HEK293 (cell line): ENCODE data around the gene DSG2.

ENCODE experiments used
- CTCF ChIA-PET: fragments of 350-600 bp; formaldehyde crosslinking; extraction: SDS; loops from one replicate; lab custom pipeline; 2021; ENCODE audit warnings: antibody characterized with exemption; lab: Yijun Ruan, JAX
- POLR2A ChIA-PET: fragments of 300-600 bp; formaldehyde crosslinking; extraction: SDS; loops from one replicate; lab custom pipeline; 2020; ENCODE audit warnings: antibody characterized with exemption, inconsistent platforms; lab: Yijun Ruan, JAX
- H3K27ac ChIP-seq: fragments of 200-500 bp; sonication (Bioruptor generic); 2 replicates; pipeline ENCODE4 v1.5.1; 2014; ENCODE audit warnings: low read depth, low read length, control low read depth, inconsistent platforms; ENCODE audit errors: extremely low read depth
- H3K36me3 ChIP-seq, 2 experiments: fragments of 200-500 bp in 1 of 2; sonication (Bioruptor generic) in 1 of 2; 1 replicate in 1 of 2; 2 replicates in 1 of 2; pipeline ENCODE4 v1.5.1; 2014 to 2017; ENCODE audit warnings: inconsistent platforms in 2 of 2, low read length in 2 of 2; ENCODE audit not compliant: control insufficient read depth in 2 of 2, insufficient read depth in 1 of 2
- H3K4me1 ChIP-seq: fragments of 200-500 bp; sonication (Bioruptor generic); 2 replicates; pipeline ENCODE4 v1.5.1; 2014; ENCODE audit warnings: mild to moderate bottlenecking, low read length, inconsistent platforms; ENCODE audit not compliant: control insufficient read depth, insufficient read depth
- H3K4me3 ChIP-seq: 2 replicates; pipeline ENCODE4 v1.5.1; 2011; ENCODE audit warnings: low read depth, mild to moderate bottlenecking, control low read depth, low read length, moderate library complexity
- H3K9me3 ChIP-seq: fragments of 200-500 bp; sonication (Bioruptor generic); 2 replicates; pipeline ENCODE4 v1.5.1; 2014; ENCODE audit warnings: low read depth, low read length, inconsistent platforms; ENCODE audit not compliant: control insufficient read depth, insufficient read depth
- GFI1B ChIP-seq: fragments of 450-650 bp; formaldehyde crosslinking; IDR thresholded peaks from 2 replicates; pipeline ENCODE4 v1.5.1; 2016; ENCODE audit warnings: missing biosample characterization, missing genetic modification characterization
- KLF16 ChIP-seq: fragments of 450-650 bp; formaldehyde crosslinking; IDR thresholded peaks from 2 replicates; pipeline ENCODE4 v1.5.1; 2017; ENCODE audit warnings: missing biosample characterization, missing genetic modification characterization
- KLF17 ChIP-seq: fragments of 450-650 bp; formaldehyde crosslinking; IDR thresholded peaks from 2 replicates; pipeline ENCODE4 v1.5.1; 2016; ENCODE audit warnings: missing biosample characterization, missing genetic modification characterization
- MYNN ChIP-seq: fragments of 450-650 bp; formaldehyde crosslinking; IDR thresholded peaks from 2 replicates; pipeline ENCODE4 v1.5.1; 2016; ENCODE audit warnings: missing biosample characterization, missing genetic modification characterization, borderline replicate concordance
- OSR2 ChIP-seq: fragments of 450-650 bp; formaldehyde crosslinking; IDR thresholded peaks from 2 replicates; pipeline ENCODE4 v1.5.1; 2016; ENCODE audit warnings: missing biosample characterization, missing genetic modification characterization
- PRDM2 ChIP-seq: fragments of 450-650 bp; formaldehyde crosslinking; IDR thresholded peaks from 2 replicates; pipeline ENCODE4 v1.5.1; 2016; ENCODE audit warnings: missing biosample characterization, missing genetic modification characterization, borderline replicate concordance
- ZBTB11 ChIP-seq: fragments of 450-650 bp; formaldehyde crosslinking; conservative IDR thresholded peaks from 2 replicates; pipeline ENCODE4 v1.5.1; 2016; ENCODE audit warnings: low read depth, missing biosample characterization, missing genetic modification characterization
- ZFP69B ChIP-seq: fragments of 450-650 bp; formaldehyde crosslinking; IDR thresholded peaks from 2 replicates; pipeline ENCODE4 v1.5.1; 2016; ENCODE audit warnings: missing biosample characterization, missing genetic modification characterization
- ZNF121 ChIP-seq: fragments of 450-650 bp; formaldehyde crosslinking; IDR thresholded peaks from 2 replicates; pipeline ENCODE4 v1.5.1; 2016; ENCODE audit warnings: missing biosample characterization, missing genetic modification characterization
- ZNF26 ChIP-seq: fragments of 450-650 bp; formaldehyde crosslinking; IDR thresholded peaks from 2 replicates; pipeline ENCODE4 v1.5.1; 2016; ENCODE audit warnings: missing biosample characterization, missing genetic modification characterization
- ZNF488 ChIP-seq: fragments of 450-650 bp; formaldehyde crosslinking; IDR thresholded peaks from 2 replicates; pipeline ENCODE4 v1.5.1; 2016; ENCODE audit warnings: missing biosample characterization, missing genetic modification characterization
- ZNF549 ChIP-seq: fragments of 450-650 bp; IDR thresholded peaks from 2 replicates; pipeline ENCODE4 v1.5.1; 2018; ENCODE audit warnings: missing biosample characterization, missing genetic modification characterization, mild to moderate bottlenecking, inconsistent platforms, moderate library complexity
- ZNF580 ChIP-seq: fragments of 450-650 bp; formaldehyde crosslinking; IDR thresholded peaks from 2 replicates; pipeline ENCODE4 v1.5.1; 2016; ENCODE audit warnings: missing biosample characterization, missing genetic modification characterization
- ZNF596 ChIP-seq: fragments of 450-650 bp; IDR thresholded peaks from 2 replicates; pipeline ENCODE4 v1.5.0; 2018; ENCODE audit warnings: missing biosample characterization, mild to moderate bottlenecking, missing genetic modification characterization, moderate library complexity
- ZNF626 ChIP-seq: fragments of 450-650 bp; sonication (Bioruptor Pico); formaldehyde crosslinking; IDR thresholded peaks from 2 replicates; pipeline ENCODE4 v1.5.1; 2018; ENCODE audit warnings: missing biosample characterization, missing genetic modification characterization, inconsistent platforms
- ZXDB ChIP-seq: fragments of 450-650 bp; formaldehyde crosslinking; IDR thresholded peaks from 2 replicates; pipeline ENCODE4 v1.5.1; 2016; ENCODE audit warnings: missing biosample characterization, missing genetic modification characterization

DSG2 gene

GRCh38 chr18:31504455-31505147 lies 6.6 kb downstream of the DSG2 start (continued):
- TF ChIP-seq PRDM2 (tag by site-specific recombination) (no peak), MYNN (tag by site-specific recombination) (no peak), ZNF596 (tag by site-specific recombination) (no peak), ZBTB11 (tag by site-specific recombination) (no peak)

GRCh38 chr18:31505156-31505555 lies 7.2 kb downstream of the DSG2 start:
- H3K4me3 ChIP-seq, result no peak overlapping the region
- CTCF ChIA-PET, result interaction anchor here (3.2 kb wide), 1 partner anchor 81 kb away, joined by 17 read pairs; no protein-coding TSS in a partner anchor
- no peaks in the 10 kb centered on the region for H3K9me3 ChIP-seq
- POLR2A ChIA-PET, result no interaction called here
- TF ChIP-seq ZNF488 (tag by site-specific recombination), result no peak
- no peak for TF ChIP-seq ZFP69B (tag by site-specific recombination)
- no peak for TF ChIP-seq ZXDB
- TF ChIP-seq ZNF549 (tag by site-specific recombination), result no peak
- no peak for TF ChIP-seq ZNF26 (tag by site-specific recombination)
- no peak for TF ChIP-seq KLF16 (tag by site-specific recombination)
- TF ChIP-seq ZNF580 (tag by site-specific recombination), result no peak
- no peak for TF ChIP-seq ZNF121 (tag by site-specific recombination)
- TF ChIP-seq ZNF626, result no peak
- TF ChIP-seq KLF17 (tag by site-specific recombination), result no peak
- no peak for TF ChIP-seq GFI1B (tag by site-specific recombination)
- no peak for TF ChIP-seq OSR2 (tag by site-specific recombination)
- no peaks in the 10 kb centered on the region for H3K4me1 ChIP-seq
- no peak overlapping the region for H3K27ac ChIP-seq
- H3K36me3 ChIP-seq, result peaks cover 0 to 7% of the 10 kb centered on the region in 2 experiments; a peak in 1 of 3 replicates
